Endothelial cell of hepatic sinusoid (primary cell): ENCODE results near the gene SLC15A3.
"Not testable (repeated sequence)": the region's sequence is repeated elsewhere in the genome, so short reads cannot be mapped to it uniquely, and the experiment has no call there.

Source experiments
- in situ Hi-C: cut with HindIII; loops from 2 replicates; pipeline ENCODE4 v1.10.0; 2017; ENCODE audit warnings: low sequenced_read_pairs

Gene SLC15A3

DNA sequence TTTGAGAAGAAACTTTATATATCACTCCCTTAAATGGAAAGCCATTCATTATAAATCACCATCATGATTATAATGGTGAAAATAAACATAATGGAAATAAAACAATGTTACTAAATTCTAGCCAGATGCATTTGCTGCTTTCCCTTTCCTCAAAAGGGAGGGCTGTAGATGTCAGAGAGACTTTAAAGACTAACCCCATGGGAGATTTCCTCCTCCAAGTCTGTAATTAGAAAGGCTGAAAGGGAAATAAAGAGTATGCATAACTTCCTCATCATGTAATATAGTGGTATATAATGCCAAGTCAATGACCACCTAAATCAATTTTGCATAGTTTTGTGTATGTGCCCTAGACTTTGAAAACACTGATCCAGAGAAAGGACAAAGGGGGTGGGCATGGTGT, 25.9 kb upstream of the SLC15A3 start:
- in situ Hi-C loops = no loop called here

GRCh38 chr11:60977224-60977623, 25.2 kb upstream of the SLC15A3 start:
- in situ Hi-C loops = no loop called here

GRCh38 chr11:60974726-60975125, 22.8 kb upstream of the SLC15A3 start:
- in situ Hi-C loops = no loop called here

- in situ Hi-C loops = not testable (repeated sequence)
Observed at GRCh38 chr11:60974316-60974715, 22.3 kb upstream of the SLC15A3 start.

- in situ Hi-C loops = no loop called here
Observed at GRCh38 chr11:60973699-60974098, 21.7 kb upstream of the SLC15A3 start.

- in situ Hi-C loops = no loop called here
Observed at GRCh38 chr11:60972182-60973030, 20.4 kb upstream of the SLC15A3 start.

- in situ Hi-C loops = no loop called here
Observed at GRCh38 chr11:60971520-60971919, 19.5 kb upstream of the SLC15A3 start, which contains the start of gene CD6. Gene CD6, plus strand, starts transcription at chr11:60971680. Its CDS starts 186 bp downstream, at chr11:60971866.

DNA sequence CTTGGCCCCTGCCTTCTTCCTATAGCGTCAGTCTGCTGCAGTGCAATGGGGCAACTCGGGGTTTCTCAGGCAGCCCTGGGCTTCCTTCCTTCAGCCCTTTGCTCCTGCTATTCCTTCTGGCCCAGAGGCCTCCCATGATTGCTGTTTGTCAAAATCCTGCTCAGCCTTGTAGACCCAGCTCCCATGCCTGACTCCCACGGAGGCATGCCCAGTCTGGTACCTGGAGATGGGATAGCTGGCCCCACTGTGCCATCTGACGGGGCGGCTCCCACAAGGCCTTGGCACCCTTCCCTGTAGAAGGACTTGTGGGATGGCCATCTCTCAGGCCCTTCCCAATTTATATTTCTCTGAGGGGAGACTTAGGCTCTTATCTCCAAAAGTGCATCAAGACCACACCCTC, 18.9 kb upstream of the SLC15A3 start:
- in situ Hi-C loops = no loop called here

GRCh38 chr11:60970369-60970774, 18.4 kb upstream of the SLC15A3 start:
- in situ Hi-C loops = no loop called here

DNA sequence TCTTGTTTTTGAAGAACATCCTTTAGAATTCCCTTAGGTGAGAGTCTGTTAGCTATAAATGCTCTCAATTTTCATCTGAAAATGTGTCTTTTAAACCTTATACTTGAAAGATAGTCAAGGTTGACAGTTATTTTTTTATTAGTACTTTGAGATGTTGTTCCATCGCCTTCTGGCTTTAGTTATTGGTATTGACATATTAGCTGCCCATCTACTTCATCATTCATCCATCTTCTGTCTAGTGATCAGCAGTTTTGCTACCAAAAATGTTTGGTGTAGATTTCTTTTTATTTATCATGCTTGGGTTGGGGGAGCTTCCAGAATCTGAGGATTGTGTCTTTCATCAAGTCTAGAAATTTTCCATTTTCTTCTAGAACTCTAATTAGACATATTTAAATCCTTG, 16.2 kb upstream of the SLC15A3 start:
- in situ Hi-C loops = no loop called here

- in situ Hi-C loops = no loop called here
Observed at GRCh38 chr11:60966890-60967289, 14.9 kb upstream of the SLC15A3 start.

- in situ Hi-C loops = no loop called here
Observed at GRCh38 chr11:60964801-60965200, 12.8 kb upstream of the SLC15A3 start.

DNA sequence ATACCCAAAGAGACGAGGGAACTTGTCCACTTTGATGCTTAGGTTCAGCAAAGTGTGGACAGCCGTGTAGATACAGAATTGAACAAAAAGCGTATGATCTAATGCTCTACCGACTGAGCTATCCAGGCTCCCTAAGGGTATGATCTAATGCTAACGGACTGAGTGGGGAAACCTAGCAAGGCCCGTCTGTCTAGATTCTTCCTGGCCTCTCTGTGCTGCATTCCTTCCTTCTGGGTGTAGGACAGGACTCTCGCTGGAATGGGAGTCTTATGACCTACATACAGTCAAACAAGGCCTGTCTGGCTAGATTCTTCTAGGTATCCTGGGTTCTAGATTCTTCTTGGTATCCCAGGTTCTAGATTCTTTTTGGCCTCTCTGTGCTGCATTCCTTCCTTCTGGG, 8.4 kb upstream of the SLC15A3 start:
- in situ Hi-C loops = no loop called here

DNA sequence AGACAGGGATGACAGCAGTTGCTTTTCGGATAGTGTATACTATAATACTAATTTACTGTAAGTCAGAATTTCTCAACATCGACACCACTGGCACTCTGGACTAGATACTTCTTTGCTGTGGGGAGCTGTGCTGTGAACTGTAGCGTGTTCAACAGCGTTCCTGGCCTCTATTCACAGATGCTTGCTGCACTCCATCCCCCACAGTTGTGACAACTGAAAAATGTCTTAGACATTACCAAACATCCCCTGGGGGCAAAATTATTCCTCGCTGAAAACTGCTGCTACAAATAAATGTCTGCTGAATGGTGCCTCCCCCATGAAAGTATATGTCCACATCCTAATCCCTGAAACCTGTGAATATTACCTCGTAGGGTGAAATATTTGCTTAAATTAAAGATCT, 7.5 kb upstream of the SLC15A3 start:
- in situ Hi-C loops = no loop called here

DNA sequence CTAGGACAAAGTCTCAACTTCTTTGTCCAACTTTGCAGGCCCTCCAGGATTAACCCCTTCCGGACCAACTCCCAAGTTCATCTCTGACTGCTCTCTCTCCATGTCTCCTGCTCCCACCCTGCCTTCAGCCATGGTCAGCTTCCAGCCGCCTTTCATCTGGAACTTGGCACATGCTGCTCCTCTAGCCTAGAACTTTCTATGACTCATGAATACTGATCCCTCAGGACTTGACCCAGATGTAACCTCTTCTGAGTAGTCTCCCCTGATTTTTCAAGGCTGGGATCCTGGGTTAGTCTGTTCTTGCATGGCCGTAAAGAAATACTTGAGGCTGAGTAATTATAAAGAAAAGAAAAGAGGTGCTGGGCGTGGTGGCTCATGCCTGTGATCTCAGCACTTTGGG, 5.2 kb upstream of the SLC15A3 start:
- in situ Hi-C loops = no loop called here

DNA sequence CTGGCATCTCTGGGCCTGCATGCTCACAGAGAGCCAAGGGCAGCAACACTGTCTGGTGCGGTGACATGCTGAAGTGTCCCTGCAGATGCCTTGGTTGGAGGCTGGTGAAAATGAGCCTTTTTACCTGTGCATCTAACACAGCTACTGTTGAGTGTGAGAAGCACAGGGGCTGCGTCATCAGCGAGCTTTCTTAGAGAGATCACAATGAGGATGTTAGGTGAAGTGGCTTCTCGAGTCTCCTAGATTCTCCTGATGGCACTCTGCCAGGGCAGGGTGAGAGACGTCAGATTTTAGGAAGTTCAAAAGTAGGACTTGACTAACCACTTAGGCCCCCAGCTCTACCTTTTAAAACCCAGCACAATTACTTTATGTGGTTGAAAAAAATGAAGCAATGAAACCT, 3.6 kb upstream of the SLC15A3 start:
- in situ Hi-C loops = no loop called here

DNA sequence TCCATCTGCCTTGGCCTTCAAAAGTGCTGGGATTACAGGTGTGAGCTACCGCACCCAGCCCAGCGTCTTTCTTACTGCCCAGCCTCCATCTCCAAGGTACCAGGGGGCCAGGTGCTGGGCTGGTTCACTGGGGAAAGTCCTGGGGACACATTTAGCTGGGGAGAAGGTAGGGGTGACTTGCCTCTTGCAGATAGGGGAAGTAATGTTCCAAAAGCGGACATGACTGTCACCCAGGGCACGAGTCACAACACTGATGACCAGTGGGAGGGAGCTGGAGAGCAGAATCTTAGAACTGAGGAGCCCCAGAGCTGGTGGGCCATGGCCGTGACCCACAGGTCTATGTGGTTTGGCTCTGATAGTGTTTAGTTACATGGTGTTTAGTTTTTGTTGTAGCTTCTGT, 2.4 kb upstream of the SLC15A3 start:
- in situ Hi-C loops = no loop called here

- in situ Hi-C loops = no loop called here
Observed at GRCh38 chr11:60953781-60954180, 1.8 kb upstream of the SLC15A3 start.

- in situ Hi-C loops = no loop called here
Observed at GRCh38 chr11:60952742-60953170, 780 bp upstream of the SLC15A3 start.

DNA sequence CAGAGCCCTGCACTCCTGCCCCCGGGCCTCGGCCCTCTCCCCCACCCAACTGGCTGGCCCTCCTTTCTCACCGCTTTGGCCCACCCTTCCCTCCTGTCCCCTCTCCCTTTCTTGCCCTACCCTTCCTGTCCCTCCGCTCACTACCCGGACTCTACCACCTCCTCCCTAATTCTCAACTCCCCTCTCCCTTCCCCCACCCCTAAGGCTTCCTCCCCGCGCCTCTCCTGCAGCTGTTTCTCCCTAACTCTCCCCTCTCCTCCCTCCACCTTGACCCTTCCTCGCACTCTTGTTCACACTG, 421 bp downstream of the SLC15A3 start:
- in situ Hi-C loops = no loop called here

DNA sequence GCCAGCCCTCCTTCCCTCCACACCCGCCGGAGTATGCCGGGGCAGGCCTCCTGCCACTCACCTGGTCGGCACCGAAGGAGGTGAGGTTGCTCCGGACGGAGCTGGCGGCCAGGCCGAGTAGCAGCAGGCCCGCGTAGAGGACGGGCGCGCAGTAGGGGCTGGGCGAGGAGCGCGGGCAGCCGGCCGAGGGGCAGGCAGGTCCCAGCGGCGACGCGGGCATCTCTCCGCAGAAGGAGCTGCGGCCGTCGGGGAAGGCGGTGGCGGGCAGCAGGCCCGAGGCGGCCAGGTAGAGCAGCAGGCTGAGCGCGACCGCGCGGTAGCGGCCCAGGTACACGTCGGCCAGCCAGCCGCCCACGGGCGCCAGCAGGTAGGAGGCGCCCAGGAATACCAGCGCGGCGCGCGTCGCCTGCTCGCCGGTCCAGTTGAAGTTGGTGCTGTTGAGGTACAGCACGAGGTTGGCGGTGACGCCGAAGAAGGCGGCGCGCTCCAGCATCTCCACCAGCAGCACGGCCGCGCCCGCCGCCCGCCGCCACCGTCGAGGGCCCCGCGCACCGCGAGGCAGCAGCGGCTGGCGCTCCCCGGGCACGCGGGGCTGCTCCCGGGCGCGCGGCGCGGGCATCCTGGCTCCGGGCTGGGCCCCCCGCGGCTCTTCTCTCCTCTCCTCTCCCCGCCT, 907 bp downstream of the SLC15A3 start:
- in situ Hi-C loops = no loop called here

GRCh38 chr11:60950024-60950423, 2.0 kb downstream of the SLC15A3 start:
- in situ Hi-C loops = no loop called here
